Testis (tissue), 3 donors: Measurements from ENCODE around the gene LARP1. TPM values are rescaled to one million over a fixed set of nuclear protein-coding genes. Genes with fewer than 3 reads are reported as not detected.
"Not testable (repeated sequence)": the region's sequence is repeated elsewhere in the genome, so short reads cannot be mapped to it uniquely, and the experiment has no call there.

ENCODE experiments used
- DNase-seq: peaks from one replicate; pipeline ENCODE4 v3.0.0-alpha.2; 2019
- H3K27ac ChIP-seq, 2 donors: fragments of 200-600 bp; sonication (generic); one replicate each; pipeline ENCODE4 v1.5.1; 2019
- H3K27me3 ChIP-seq: fragments of 200-600 bp; sonication (generic); one replicate; pipeline ENCODE4 v1.5.1; 2019
- H3K36me3 ChIP-seq: fragments of 200-600 bp; sonication (generic); one replicate; pipeline ENCODE4 v1.5.1; 2017; ENCODE audit warnings: low read depth; ENCODE audit errors: missing control alignments
- H3K4me1 ChIP-seq: fragments of 200-600 bp; sonication (generic); one replicate; pipeline ENCODE4 v1.5.1; 2019
- H3K4me3 ChIP-seq, 2 donors: fragments of 200-600 bp; sonication (generic); one replicate each; pipeline ENCODE4 v1.5.1; 2017 to 2019
- H3K9me3 ChIP-seq: fragments of 200-600 bp; sonication (generic); one replicate; pipeline ENCODE4 v1.5.1; 2017
- CTCF ChIP-seq, 3 experiments: fragments of 450-650 bp in 2 of 3; fragments of 200-600 bp in 1 of 3; sonication (generic) in 1 of 3; IDR thresholded peaks; one replicate each; pipeline ENCODE4 v1.5.1; 2016 to 2019; ENCODE audit warnings: antibody characterized with exemption in 3 of 3, mild to moderate bottlenecking in 2 of 3, moderate library complexity in 1 of 3
- POLR2A ChIP-seq: fragments of 450-650 bp; IDR thresholded peaks from one replicate; pipeline ENCODE4 v1.6.1; 2017; ENCODE audit warnings: antibody characterized with exemption, mild to moderate bottlenecking, moderate library complexity
- WGBS, 2 donors: methylation state at CpG; one replicate each; pipeline ENCODE4 v1.1.5; 2018; 5-methylcytosine and 5-hydroxymethylcytosine counted together
- intact Hi-C: fragments of 100-400 bp; cut with DNase I; formaldehyde crosslinking; loops from one replicate; pipeline ENCODE4 v1.15.1; 2023; ENCODE audit warnings: low total_unique reads
- polyA plus RNA-seq: library from polyadenylated mRNA; stranded (reverse); fragments of 350-450 nt; fragmentation: Illumina TruSeq; extraction: RNeasy Lipid Tissue Mini Kit (QIAGEN cat#74804); gene quantifications from one replicate; pipeline ENCODE4 v1.2.3, GENCODE V29; 2014; ENCODE audit warnings: low read depth, low replicate concordance; ENCODE audit not compliant: insufficient read depth
- total RNA-seq, 2 donors: library from RNA; depleted of rRNA; stranded (reverse); fragments of >200 nt; gene quantifications; one replicate each; pipeline ENCODE4 v1.2.3, GENCODE V29; 2016

Gene LARP1
- total and polyA plus RNA-seq, 3 donors from 2014 or later = 118 to 174 (median 169) TPM

GRCh38 chr5:154834053-154834452 lies 78.9 kb downstream of the LARP1 start:
- no peak for DNase-seq
- Histone ChIP-seq H3K36me3 (no peaks in the 10 kb centered on the region), H3K4me3 (no peak overlapping the region), H3K9me3 (no peaks in the 10 kb centered on the region), H3K4me1 (peaks cover 10% of the 10 kb centered on the region), H3K27ac (no peak overlapping the region), H3K27me3 (no peaks in the 10 kb centered on the region)
- TF ChIP-seq POLR2A = no peak
- TF ChIP-seq CTCF (IDR thresholded peaks at IDR 0.05) = no peak
- 85 to 91% methylated on average over 1 of the region's 1 CpG for WGBS, 2 donors
- intact Hi-C loops = no loop called here

GRCh38 chr5:154835701-154836052 lies 80.5 kb downstream of the LARP1 start:
- H3K27ac ChIP-seq, H3K4me3 ChIP-seq, DNase-seq, H3K9me3 ChIP-seq, intact Hi-C loops, H3K36me3 ChIP-seq, H3K27me3 ChIP-seq: not testable (repeated sequence)
- H3K4me1 ChIP-seq = peaks cover 10% of the 10 kb centered on the region
- 86 to 93% methylated on average over 8 of the region's 9 CpGs for WGBS, 2 donors

GRCh38 chr5:154836225-154836624 lies 81.0 kb downstream of the LARP1 start:
- Histone ChIP-seq H3K9me3 (no peaks in the 10 kb centered on the region), H3K36me3 (no peaks in the 10 kb centered on the region), H3K4me1 (peaks cover 10% of the 10 kb centered on the region), H3K27me3 (no peaks in the 10 kb centered on the region), H3K27ac (no peak overlapping the region), H3K4me3 (no peak overlapping the region)
- WGBS, 2 donors = 76 to 95% methylated on average over 6 of the region's 6 CpGs
- TF ChIP-seq POLR2A (no peak), CTCF (IDR thresholded peaks at IDR 0.05) (no peak)
- intact Hi-C loops = no loop called here
- DNase-seq = no peak

- 80% methylated on average over 6 of the region's 6 CpGs for WGBS, 2 donors
- no peak overlapping the region for H3K27ac ChIP-seq
Measured at GRCh38 chr5:154837009-154837901, 82.1 kb downstream of the LARP1 start.

More at GRCh38 chr5:154837009-154837901, 82.1 kb downstream of the LARP1 start:
- H3K4me3 ChIP-seq = no peak overlapping the region
- H3K27me3 ChIP-seq = no peaks in the 10 kb centered on the region
- no peaks in the 10 kb centered on the region for H3K36me3 ChIP-seq
- intact Hi-C loops = no loop called here
- DNase-seq = no peak
- no peaks in the 10 kb centered on the region for H3K9me3 ChIP-seq
- peaks cover 10% of the 10 kb centered on the region for H3K4me1 ChIP-seq
- TF ChIP-seq POLR2A = no peak
- TF ChIP-seq CTCF (IDR thresholded peaks at IDR 0.05) = no peak
